Neural cell (in vitro differentiated cells): ENCODE data around the gene PDAP1.
"Not testable (repeated sequence)": the region's sequence is repeated elsewhere in the genome, so short reads cannot be mapped to it uniquely, and the experiment has no call there.

Experiments
- EP300 ChIP-seq: fragments of 450-650 bp; conservative IDR thresholded peaks from 2 replicates; pipeline ENCODE4 v1.6.1; 2014; ENCODE audit warnings: antibody characterized with exemption, mild to moderate bottlenecking, moderate library complexity; ENCODE audit not compliant: poor library complexity, severe bottlenecking
- EZH2 ChIP-seq: fragments of 200-600, 300-800 bp; shearing (Covaris generic), sonication (generic); IDR thresholded peaks from 2 replicates; pipeline ENCODE4 v1.6.1; 2014; ENCODE audit warnings: antibody characterized with exemption, low read length, borderline replicate concordance, mild to moderate bottlenecking; ENCODE audit not compliant: insufficient read depth, poor library complexity, severe bottlenecking
- RAD21 ChIP-seq: fragments of 450-650 bp; conservative IDR thresholded peaks from 2 replicates; pipeline ENCODE4 v1.6.1; 2014; ENCODE audit warnings: antibody characterized with exemption, mild to moderate bottlenecking, moderate library complexity
- TAF1 ChIP-seq: IDR thresholded peaks from 2 replicates; pipeline ENCODE4 v1.6.1; 2012; ENCODE audit warnings: low read depth
- TF ChIP-seq, protein P1 (sequence below): fragments of 450-650 bp; IDR thresholded peaks from 2 replicates; pipeline ENCODE4 v1.5.1; 2014; ENCODE audit warnings: antibody characterized with exemption, mild to moderate bottlenecking, moderate library complexity; ENCODE audit not compliant: poor library complexity, severe bottlenecking
- TF ChIP-seq, protein P2 (sequence below): IDR thresholded peaks from 2 replicates; pipeline ENCODE4 v1.6.1; 2012; ENCODE audit warnings: borderline replicate concordance

DNA sequence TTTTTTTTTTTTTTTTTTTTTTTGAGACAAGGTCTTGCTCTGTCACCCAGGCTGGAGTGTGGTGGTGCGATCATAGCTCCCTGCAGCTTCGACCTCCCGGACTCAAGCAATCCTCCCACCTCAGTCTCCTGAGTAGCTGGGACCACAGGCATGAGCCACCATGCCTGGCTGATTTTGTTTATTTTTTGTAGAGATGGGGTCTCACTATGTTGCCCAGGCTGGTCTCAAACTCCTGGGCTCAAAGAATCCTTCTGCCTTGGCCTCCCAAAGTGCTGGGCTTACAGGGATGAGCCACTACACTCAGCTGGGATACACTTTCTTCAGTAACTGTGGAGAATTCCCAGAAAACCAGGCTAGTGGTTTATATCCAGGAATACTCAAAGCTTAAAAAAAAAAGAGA lies 57.8 kb downstream of the PDAP1 start:
- not testable (repeated sequence) for TF ChIP-seq EP300, TAF1, RAD21, EZH2
- TF ChIP-seq, protein P1, sequence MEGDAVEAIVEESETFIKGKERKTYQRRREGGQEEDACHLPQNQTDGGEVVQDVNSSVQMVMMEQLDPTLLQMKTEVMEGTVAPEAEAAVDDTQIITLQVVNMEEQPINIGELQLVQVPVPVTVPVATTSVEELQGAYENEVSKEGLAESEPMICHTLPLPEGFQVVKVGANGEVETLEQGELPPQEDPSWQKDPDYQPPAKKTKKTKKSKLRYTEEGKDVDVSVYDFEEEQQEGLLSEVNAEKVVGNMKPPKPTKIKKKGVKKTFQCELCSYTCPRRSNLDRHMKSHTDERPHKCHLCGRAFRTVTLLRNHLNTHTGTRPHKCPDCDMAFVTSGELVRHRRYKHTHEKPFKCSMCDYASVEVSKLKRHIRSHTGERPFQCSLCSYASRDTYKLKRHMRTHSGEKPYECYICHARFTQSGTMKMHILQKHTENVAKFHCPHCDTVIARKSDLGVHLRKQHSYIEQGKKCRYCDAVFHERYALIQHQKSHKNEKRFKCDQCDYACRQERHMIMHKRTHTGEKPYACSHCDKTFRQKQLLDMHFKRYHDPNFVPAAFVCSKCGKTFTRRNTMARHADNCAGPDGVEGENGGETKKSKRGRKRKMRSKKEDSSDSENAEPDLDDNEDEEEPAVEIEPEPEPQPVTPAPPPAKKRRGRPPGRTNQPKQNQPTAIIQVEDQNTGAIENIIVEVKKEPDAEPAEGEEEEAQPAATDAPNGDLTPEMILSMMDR, result not testable (repeated sequence)
- TF ChIP-seq, protein P2, sequence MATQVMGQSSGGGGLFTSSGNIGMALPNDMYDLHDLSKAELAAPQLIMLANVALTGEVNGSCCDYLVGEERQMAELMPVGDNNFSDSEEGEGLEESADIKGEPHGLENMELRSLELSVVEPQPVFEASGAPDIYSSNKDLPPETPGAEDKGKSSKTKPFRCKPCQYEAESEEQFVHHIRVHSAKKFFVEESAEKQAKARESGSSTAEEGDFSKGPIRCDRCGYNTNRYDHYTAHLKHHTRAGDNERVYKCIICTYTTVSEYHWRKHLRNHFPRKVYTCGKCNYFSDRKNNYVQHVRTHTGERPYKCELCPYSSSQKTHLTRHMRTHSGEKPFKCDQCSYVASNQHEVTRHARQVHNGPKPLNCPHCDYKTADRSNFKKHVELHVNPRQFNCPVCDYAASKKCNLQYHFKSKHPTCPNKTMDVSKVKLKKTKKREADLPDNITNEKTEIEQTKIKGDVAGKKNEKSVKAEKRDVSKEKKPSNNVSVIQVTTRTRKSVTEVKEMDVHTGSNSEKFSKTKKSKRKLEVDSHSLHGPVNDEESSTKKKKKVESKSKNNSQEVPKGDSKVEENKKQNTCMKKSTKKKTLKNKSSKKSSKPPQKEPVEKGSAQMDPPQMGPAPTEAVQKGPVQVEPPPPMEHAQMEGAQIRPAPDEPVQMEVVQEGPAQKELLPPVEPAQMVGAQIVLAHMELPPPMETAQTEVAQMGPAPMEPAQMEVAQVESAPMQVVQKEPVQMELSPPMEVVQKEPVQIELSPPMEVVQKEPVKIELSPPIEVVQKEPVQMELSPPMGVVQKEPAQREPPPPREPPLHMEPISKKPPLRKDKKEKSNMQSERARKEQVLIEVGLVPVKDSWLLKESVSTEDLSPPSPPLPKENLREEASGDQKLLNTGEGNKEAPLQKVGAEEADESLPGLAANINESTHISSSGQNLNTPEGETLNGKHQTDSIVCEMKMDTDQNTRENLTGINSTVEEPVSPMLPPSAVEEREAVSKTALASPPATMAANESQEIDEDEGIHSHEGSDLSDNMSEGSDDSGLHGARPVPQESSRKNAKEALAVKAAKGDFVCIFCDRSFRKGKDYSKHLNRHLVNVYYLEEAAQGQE, result not testable (repeated sequence)
